GM21367 (cell line): Measurements from ENCODE around the gene EXOC3L2.
"Not testable (repeated sequence)": the region's sequence is repeated elsewhere in the genome, so short reads cannot be mapped to it uniquely, and the experiment has no call there.

Source experiments
- ATAC-seq: cut with Tn5 transposase; IDR thresholded peaks from one replicate; pipeline ENCODE4 v1.9.1; 2021; ENCODE audit not compliant: unreplicated experiment

The EXOC3L2 gene

GRCh38 chr19:45256836-45257235 is 11.6 kb upstream of the EXOC3L2 start:
- no peak for ATAC-seq

GRCh38 chr19:45255611-45256157 is 10.5 kb upstream of the EXOC3L2 start:
- ATAC-seq: no peak

- no peak for ATAC-seq
Observed at GRCh38 chr19:45254044-45254531, 8.9 kb upstream of the EXOC3L2 start.

- ATAC-seq: no peak
Observed at GRCh38 chr19:45253396-45254027, 8.3 kb upstream of the EXOC3L2 start.

- ATAC-seq: no peak
Observed at GRCh38 chr19:45251452-45252354, 6.5 kb upstream of the EXOC3L2 start.

- ATAC-seq: no peak
Observed at GRCh38 chr19:45250832-45251451, 5.7 kb upstream of the EXOC3L2 start, which contains the start of gene MARK4. Gene MARK4 (plus strand): TSS chr19:45251271. CDS start chr19:45251589, 318 bp downstream.

GRCh38 chr19:45250216-45250831 is 5.1 kb upstream of the EXOC3L2 start:
- ATAC-seq: no peak

GRCh38 chr19:45249261-45250033 is 4.2 kb upstream of the EXOC3L2 start:
- ATAC-seq: no peak

- ATAC-seq: no peak
Observed at GRCh38 chr19:45247136-45247535, 1.9 kb upstream of the EXOC3L2 start.

GRCh38 chr19:45245826-45246225 is 619 bp upstream of the EXOC3L2 start:
- no peak for ATAC-seq

GRCh38 chr19:45244133-45244794 is 943 bp downstream of the EXOC3L2 start:
- ATAC-seq: no peak

GRCh38 chr19:45243144-45243732 is 2.0 kb downstream of the EXOC3L2 start:
- no peak for ATAC-seq

- ATAC-seq: no peak
Observed at GRCh38 chr19:45238556-45238955, 6.7 kb downstream of the EXOC3L2 start.

GRCh38 chr19:45235485-45235884 is 9.7 kb downstream of the EXOC3L2 start:
- ATAC-seq: no peak

- no peak for ATAC-seq
Observed at GRCh38 chr19:45234089-45234869, 10.9 kb downstream of the EXOC3L2 start.

GRCh38 chr19:45231891-45232290 is 13.3 kb downstream of the EXOC3L2 start:
- no peak for ATAC-seq

GRCh38 chr19:45229056-45229455 is 16.2 kb downstream of the EXOC3L2 start:
- not testable (repeated sequence) for ATAC-seq

- ATAC-seq: no peak
Observed at GRCh38 chr19:45224645-45225044, 20.6 kb downstream of the EXOC3L2 start.
